NOMO-1 treated with dmso at 0.1 percent for 144 hours (cell line): ENCODE results near the gene MPHOSPH6.
"Not testable (repeated sequence)": the region's sequence is repeated elsewhere in the genome, so short reads cannot be mapped to it uniquely, and the experiment has no call there.

ENCODE experiments used
- DNase-seq: peaks from one replicate; lab custom pipeline; 2025; ENCODE audit not compliant: unreplicated experiment; lab: John Stamatoyannopoulos, UW

Gene MPHOSPH6

GRCh38 chr16:82176204-82176603 is 6.2 kb upstream of the MPHOSPH6 start:
- no peak for DNase-seq

DNA sequence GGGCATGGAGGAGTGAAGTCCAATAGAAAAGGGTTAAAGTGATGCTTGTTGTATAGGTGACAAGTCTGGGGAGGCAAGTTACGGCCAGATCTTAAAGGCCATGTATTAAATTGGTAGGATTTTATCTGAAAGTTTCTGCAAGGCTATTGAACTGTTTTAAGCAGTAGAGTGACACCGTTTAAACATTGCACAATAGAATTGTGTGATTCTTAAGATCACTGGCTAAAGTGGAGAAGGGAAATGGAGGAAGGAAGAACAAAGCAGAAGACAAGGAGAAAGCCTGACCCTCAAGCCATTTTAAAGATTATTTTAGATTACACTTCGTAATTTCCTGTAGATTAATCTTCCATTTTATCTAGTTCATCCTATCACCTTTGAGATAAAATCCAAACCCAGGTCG is 5.6 kb upstream of the MPHOSPH6 start:
- DNase-seq: no peak

DNA sequence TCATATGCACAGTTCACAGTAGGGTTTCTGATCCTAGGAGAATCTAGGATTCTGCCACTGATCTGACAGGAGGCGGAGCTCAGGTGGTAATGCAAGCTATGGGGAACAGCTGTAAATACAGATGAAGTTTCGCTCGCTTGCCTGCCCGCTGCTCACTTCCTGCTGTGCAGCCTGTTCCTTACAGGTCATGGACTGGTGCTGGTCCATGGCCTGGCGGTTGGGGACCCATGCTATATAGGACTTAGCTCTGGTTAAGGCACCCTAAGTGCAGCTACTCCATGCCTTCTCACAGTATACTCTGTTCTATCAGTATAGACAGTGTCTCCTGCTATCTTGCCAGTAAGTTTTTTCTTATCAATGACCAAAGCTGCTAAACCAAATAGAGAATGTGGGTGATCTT is 2.4 kb downstream of the MPHOSPH6 start:
- DNase-seq: no peak

GRCh38 chr16:82160226-82160625 is 9.8 kb downstream of the MPHOSPH6 start:
- no peak for DNase-seq

GRCh38 chr16:82157836-82158235 is 12.2 kb downstream of the MPHOSPH6 start:
- no peak for DNase-seq

GRCh38 chr16:82157534-82157812 is 12.6 kb downstream of the MPHOSPH6 start:
- no peak for DNase-seq

DNA sequence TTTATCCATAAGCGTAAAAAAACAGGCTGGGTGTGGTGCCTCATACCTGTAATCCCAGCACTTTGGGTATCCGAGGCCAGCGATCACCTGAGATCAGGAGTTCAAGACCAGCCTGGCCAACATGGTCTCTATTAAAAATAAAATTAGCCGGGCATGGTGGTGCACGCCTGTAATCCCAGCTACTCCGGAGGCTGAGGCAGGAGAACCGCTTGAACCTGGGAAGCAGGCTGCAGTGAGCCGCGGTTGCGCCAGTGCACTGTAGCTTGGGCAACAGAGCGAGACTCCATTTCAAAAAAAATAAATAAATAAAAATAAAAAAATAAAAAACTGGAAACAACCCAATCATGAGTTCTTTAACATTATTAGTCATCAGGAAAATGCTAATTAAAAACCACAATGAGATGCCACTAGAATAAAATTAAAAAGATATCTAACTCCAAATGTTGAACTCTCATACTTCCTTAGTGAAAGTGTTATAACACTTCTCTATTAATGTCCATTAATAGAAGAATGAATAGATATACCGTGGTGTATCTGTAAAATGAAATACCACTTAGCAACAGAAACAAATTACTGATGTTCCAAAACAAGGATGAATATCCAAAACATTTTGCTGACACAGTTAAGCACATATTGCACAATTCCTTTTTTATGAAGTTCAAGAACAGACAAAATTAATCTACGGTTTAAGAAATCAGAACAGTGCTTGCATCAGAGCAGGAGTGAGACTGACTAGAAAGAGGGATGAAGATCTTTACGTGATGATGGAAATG is 13.1 kb downstream of the MPHOSPH6 start:
- no peak for DNase-seq

DNA sequence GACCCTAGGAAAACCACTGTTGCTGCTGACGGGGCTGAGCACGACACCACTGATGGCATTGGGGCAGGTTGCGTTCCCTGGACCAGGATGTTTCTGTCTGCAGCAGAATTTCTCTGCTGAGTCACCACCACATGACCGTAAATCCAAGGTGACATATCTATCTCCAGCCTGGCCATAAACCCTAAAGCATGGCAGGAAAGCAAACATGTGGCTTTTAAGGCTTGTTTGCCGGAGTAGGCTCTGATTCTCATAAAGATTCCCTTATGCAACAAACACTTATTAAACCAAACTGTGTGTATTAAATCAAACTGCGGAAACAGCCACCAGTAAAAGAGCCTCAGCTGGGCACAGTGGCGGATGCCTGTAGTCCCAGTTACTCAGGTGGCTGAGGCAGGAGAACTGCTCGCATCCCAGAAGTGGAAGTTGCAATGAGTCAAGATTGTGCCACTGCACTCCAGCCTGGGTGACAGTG is 17.3 kb downstream of the MPHOSPH6 start:
- no peak for DNase-seq

DNA sequence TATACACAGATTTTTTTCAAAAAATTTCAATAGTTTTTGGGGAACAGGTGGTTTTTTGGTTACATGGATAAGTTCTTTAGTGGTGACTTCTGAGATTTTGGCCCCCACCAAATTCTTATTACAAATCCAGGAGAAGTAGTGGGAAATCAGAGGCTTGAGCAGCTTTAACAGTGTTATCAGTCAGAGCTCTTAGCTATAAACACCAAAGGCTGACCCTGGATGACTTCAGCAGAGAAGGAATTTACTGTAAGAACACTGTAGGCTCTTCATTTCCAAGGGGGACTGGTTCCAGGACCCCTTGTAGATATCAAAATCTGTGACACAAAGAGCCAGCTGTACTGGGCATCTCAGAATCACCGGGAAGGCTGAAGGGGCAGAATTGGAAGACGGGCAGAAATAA is 17.8 kb downstream of the MPHOSPH6 start:
- no peak for DNase-seq

- DNase-seq: no peak
Measured at GRCh38 chr16:82150549-82150948, 19.5 kb downstream of the MPHOSPH6 start.

DNA sequence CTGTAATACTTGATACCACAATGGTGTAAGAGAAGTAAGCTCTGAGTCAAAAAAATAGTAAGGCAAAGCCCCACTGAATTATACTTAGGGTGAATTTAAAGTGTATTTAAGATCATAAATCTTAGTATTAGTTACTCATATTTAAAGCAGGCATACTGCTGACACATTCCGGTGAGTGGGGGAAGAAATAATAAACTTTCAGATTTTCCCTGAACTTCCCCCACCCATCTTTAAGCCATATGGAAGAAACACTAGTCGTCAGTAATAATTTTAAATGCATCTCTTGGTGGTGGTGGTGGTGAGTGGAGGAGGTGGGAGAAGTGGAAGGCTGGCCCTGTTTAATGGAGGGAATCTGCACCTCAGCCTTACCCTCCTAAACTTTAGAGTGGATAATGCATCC is 20.5 kb downstream of the MPHOSPH6 start:
- no peak for DNase-seq

DNA sequence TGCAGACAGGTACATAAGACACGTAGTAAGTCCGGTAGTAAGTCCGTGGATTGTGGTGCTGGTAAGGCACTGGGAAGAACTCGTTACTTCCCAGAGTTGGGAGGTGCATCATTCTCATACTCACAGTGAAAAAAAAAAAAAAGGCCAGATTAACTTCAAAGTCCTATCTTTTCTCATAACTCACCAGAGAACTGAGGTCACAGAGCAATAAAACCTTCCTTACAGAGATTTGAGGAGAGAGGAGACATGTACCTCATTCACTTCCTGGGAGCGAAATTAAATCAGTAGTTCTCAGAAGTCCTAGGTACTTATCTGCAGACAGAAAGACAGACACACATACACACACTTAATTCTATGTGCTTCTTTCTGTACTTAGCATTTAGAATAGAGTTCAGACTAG is 22.5 kb downstream of the MPHOSPH6 start:
- no peak for DNase-seq

DNA sequence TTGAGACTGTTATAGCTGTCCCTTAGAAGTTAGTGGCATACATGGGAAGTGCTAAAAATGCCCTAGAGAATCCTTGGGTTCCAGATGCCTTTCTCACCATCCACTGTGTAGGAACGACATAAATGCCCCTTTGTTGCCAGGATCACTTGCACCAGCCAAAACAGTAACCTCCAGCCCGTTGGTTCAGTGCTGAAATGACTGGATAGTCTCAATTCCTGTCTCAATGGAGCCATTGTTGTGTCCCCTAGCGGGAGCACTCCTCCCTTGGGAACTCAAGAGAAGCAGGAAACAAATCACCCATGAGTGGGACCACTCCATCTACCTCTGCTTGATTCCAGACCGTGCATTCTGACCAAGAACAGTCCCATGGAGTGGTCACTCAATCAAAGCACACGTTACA is 23.1 kb downstream of the MPHOSPH6 start:
- DNase-seq: no peak

DNA sequence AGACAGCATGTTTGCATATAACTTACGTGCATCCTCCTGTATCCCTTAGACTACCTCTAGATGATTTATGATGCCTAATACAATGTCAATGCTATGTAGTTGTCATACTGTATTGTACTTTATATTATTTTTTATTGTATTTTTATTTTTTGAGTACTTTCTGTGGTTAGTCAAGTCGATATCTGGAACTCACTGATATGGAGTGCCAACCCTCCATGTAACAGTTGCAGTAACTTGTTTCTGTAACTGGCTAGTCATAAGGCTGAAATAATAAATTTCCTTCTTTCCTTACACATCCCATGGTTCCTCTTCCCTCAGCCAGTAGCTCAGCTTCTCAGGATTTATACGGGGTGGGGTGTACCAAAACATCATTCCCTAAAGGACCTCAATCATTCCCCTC is 23.5 kb downstream of the MPHOSPH6 start:
- no peak for DNase-seq

- not testable (repeated sequence) for DNase-seq
Measured at GRCh38 chr16:82139286-82139571, 30.8 kb downstream of the MPHOSPH6 start.

DNA sequence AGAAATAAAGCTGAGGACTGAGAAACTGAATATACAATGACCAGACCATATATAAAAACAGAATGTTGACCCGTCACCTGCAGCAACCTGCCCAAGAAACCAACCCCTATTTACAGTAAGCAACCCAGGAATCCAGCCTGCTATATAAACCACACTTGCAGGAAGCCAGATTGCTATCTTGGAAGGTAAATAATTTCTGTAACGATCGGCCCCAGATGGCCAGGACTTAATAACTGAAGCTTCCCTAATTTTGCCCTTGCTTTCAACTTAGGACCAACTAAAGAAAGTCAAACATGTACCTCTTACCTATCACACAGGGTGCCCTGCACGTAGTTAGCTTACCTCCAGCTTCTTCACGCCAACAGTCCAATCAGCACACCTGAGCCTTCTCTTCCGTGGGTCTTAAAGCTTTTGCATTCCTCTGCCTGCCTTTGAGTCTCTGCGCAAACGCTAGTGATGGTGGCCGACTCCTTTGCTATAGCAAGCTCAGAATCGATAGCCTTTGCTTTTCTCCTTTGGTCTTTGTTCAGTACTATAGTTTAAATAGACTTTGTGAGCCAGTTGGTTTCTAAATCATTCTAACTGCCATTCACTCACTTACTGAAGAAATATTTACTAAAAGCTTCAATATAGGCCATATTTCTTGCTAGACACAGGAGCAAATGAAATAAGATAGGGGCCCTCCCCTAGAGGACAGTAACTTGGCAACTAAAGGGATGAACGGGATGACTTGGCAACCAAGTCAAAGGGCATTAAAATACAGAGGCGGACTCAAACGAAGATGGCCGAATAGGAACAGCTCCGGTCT is 31.3 kb downstream of the MPHOSPH6 start:
- no peak for DNase-seq

DNA sequence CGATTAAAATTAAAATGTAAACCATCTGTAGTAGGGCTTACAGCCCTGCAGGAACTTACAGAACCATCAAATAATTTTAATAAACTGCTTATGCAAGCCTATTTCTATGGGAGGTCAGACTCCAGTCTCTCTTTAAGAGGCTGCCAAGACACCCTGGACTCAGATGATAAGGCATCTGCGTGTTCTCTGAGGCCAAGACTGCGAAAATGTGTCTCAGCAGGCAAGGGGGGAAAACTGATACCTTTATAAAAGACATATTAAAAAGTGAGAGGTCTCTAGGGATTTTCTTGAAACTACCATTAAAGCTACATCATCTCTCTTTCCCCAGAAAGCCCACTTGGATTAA is 32.2 kb downstream of the MPHOSPH6 start:
- no peak for DNase-seq

GRCh38 chr16:82136956-82137821 is 32.8 kb downstream of the MPHOSPH6 start:
- no peak for DNase-seq

GRCh38 chr16:82135844-82136243 is 34.2 kb downstream of the MPHOSPH6 start:
- DNase-seq: no peak

DNA sequence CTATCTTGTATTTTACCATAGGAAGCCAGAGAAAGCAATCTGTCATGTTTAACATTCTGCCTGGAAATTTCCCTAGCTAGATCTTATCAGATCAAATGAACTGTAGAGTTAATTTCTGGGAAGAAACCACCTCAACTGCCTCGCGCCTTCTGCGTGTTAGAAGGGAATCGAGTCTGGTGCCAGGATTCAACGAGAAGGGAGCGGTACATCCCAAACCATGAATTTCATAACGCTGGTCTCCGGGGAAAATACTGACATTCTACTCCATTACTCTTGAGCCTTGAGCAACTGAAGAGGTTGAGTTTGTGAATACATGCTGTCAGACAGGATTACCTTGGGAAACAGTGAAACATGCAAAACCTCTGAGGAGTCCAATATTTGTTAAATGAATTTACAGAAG is 35.2 kb downstream of the MPHOSPH6 start:
- DNase-seq: no peak

GRCh38 chr16:82133798-82134197 is 36.2 kb downstream of the MPHOSPH6 start:
- DNase-seq: no peak

- DNase-seq: no peak
Measured at GRCh38 chr16:82129881-82130280, 40.1 kb downstream of the MPHOSPH6 start.
